Nephron (organoid): ENCODE data around the gene ATOH1.

Experiments
- H3K27ac Mint-ChIP-seq, 3 experiments: 2 replicates each; pipeline ENCODE4 v1.8.0; 2020; ENCODE audit warnings: mixed read lengths in 3 of 3, mild to moderate bottlenecking in 2 of 3, moderate library complexity in 1 of 3
- H3K27me3 Mint-ChIP-seq: 2 replicates; pipeline ENCODE4 v1.8.0; 2021; ENCODE audit warnings: low read depth, mild to moderate bottlenecking, moderate library complexity, mixed read lengths
- H3K36me3 Mint-ChIP-seq: 2 replicates; pipeline ENCODE4 v1.8.0; 2020; ENCODE audit warnings: low read depth, mixed read lengths
- H3K4me1 Mint-ChIP-seq: 2 replicates; pipeline ENCODE4 v1.8.0; 2020; ENCODE audit warnings: mixed read lengths
- H3K4me3 Mint-ChIP-seq, 3 experiments: 2 replicates each; pipeline ENCODE4 v1.8.0; 2020; ENCODE audit warnings: mild to moderate bottlenecking in 3 of 3, mixed read lengths in 3 of 3, moderate library complexity in 2 of 3
- H3K9me3 Mint-ChIP-seq: 2 replicates; pipeline ENCODE4 v1.8.0; 2020; ENCODE audit warnings: mixed read lengths
- CTCF ChIP-seq, 3 experiments: fragments of 200-600 bp; sonication (generic); IDR thresholded peaks; one replicate each; pipeline ENCODE4 v1.5.0; 2021; ENCODE audit warnings: antibody characterized with exemption in 3 of 3; ENCODE audit not compliant: unreplicated experiment in 3 of 3

The ATOH1 gene

GRCh38 chr4:93828332-93828994 is at the start of gene ATOH1:
TSS of gene ATOH1 (plus strand) at chr4:93828753. CDS start at chr4:93828927, 174 bp downstream.
- no peak for TF ChIP-seq CTCF (IDR thresholded peaks at IDR 0.05; ENCODE audit: unreplicated experiment in 3 of 3)
- peaks cover 100% of the 10 kb centered on the region for H3K27me3 Mint-ChIP-seq
- no peaks in the 10 kb centered on the region for H3K36me3 Mint-ChIP-seq
- H3K9me3 Mint-ChIP-seq, result no peaks in the 10 kb centered on the region
- H3K4me1 Mint-ChIP-seq, result peaks cover 32% of the 10 kb centered on the region
- no peak within 1 kb of the TSS for H3K27ac Mint-ChIP-seq
- peak within 1 kb of the TSS; percentile 84 to 86 (median 85) for H3K4me3 Mint-ChIP-seq

GRCh38 chr4:93779228-93779627 is 49.3 kb upstream of the ATOH1 start:
- no peak for TF ChIP-seq CTCF (IDR thresholded peaks at IDR 0.05; ENCODE audit: unreplicated experiment in 3 of 3)
- Mint-ChIP-seq H3K27ac (no peak overlapping the region), H3K9me3 (no peaks in the 10 kb centered on the region), H3K36me3 (no peaks in the 10 kb centered on the region), H3K27me3 (no peaks in the 10 kb centered on the region), H3K4me3 (no peak overlapping the region), H3K4me1 (no peaks in the 10 kb centered on the region)

GRCh38 chr4:93780080-93780479 is 48.5 kb upstream of the ATOH1 start:
- Mint-ChIP-seq H3K4me1 (no peaks in the 10 kb centered on the region), H3K4me3 (no peak overlapping the region), H3K9me3 (no peaks in the 10 kb centered on the region), H3K27ac (no peak overlapping the region), H3K36me3 (no peaks in the 10 kb centered on the region), H3K27me3 (no peaks in the 10 kb centered on the region)
- TF ChIP-seq CTCF (IDR thresholded peaks at IDR 0.05; ENCODE audit: unreplicated experiment in 3 of 3), result no peak

GRCh38 chr4:93781198-93781597 is 47.4 kb upstream of the ATOH1 start:
- H3K9me3 Mint-ChIP-seq, result no peaks in the 10 kb centered on the region
- no peaks in the 10 kb centered on the region for H3K4me1 Mint-ChIP-seq
- H3K27me3 Mint-ChIP-seq, result no peaks in the 10 kb centered on the region
- no peak overlapping the region for H3K4me3 Mint-ChIP-seq
- H3K36me3 Mint-ChIP-seq, result no peaks in the 10 kb centered on the region
- no peak for TF ChIP-seq CTCF (IDR thresholded peaks at IDR 0.05; ENCODE audit: unreplicated experiment in 3 of 3)
- H3K27ac Mint-ChIP-seq, result no peak overlapping the region

- Mint-ChIP-seq H3K4me3 (no peak overlapping the region), H3K36me3 (no peaks in the 10 kb centered on the region), H3K27ac (no peak overlapping the region), H3K9me3 (no peaks in the 10 kb centered on the region), H3K27me3 (no peaks in the 10 kb centered on the region), H3K4me1 (no peaks in the 10 kb centered on the region)
- TF ChIP-seq CTCF (IDR thresholded peaks at IDR 0.05; ENCODE audit: unreplicated experiment in 3 of 3), result no peak
Measured at GRCh38 chr4:93786149-93786548, 42.4 kb upstream of the ATOH1 start.

GRCh38 chr4:93788712-93789111 is 39.8 kb upstream of the ATOH1 start:
- Mint-ChIP-seq H3K9me3 (no peaks in the 10 kb centered on the region), H3K4me3 (no peak overlapping the region), H3K4me1 (no peaks in the 10 kb centered on the region), H3K27me3 (peaks cover 4% of the 10 kb centered on the region), H3K27ac (no peak overlapping the region), H3K36me3 (no peaks in the 10 kb centered on the region)
- TF ChIP-seq CTCF (IDR thresholded peaks at IDR 0.05; ENCODE audit: unreplicated experiment in 3 of 3), result peak; percentile 50 to 58 (median 54)
